GM12878 (cell line): Measurements from ENCODE around the gene ADCY10. TPM values are rescaled to one million over a fixed set of nuclear protein-coding genes. Genes with fewer than 3 reads are reported as not detected.

ENCODE experiments used
- ATAC-seq: fragments of 200-7000 bp; cut with Tn5 transposase; 3 replicates; pipeline ENCODE4 v1.9.1; 2020; ENCODE audit warnings: mild to moderate bottlenecking, moderate library complexity
- BruUV-seq: library from RNA; stranded (reverse); fragments of 400-500 nt; replicated peaks from 2 replicates; lab custom pipeline; 2021; lab: Mats Ljungman, UMichigan
- CTCF ChIA-PET: fragments of 300-600 bp; sonication (Branson Sonifier 250); formaldehyde crosslinking; extraction: SDS; loops from one replicate; lab custom pipeline; 2021; ENCODE audit warnings: inconsistent platforms; lab: Yijun Ruan, JAX
- POLR2A ChIA-PET: fragments of 350-600 bp; formaldehyde crosslinking; extraction: SDS; loops from one replicate; lab custom pipeline; 2021; ENCODE audit warnings: inconsistent platforms; lab: Charles Lee
- RAD21 ChIA-PET: fragments of 300-600 bp; sonication (Branson Sonifier 250); formaldehyde crosslinking; loops from one replicate; lab custom pipeline; 2023; ENCODE audit warnings: antibody characterized with exemption; ENCODE audit not compliant: unreplicated experiment; lab: Charles Lee
- SMC1A ChIA-PET: fragments of 300-600 bp; sonication (Branson Sonifier 250); formaldehyde crosslinking; loops from one replicate; lab custom pipeline; 2023; ENCODE audit not compliant: unreplicated experiment, uncharacterized antibody; lab: Charles Lee
- DNase-seq: peaks from one replicate; pipeline ENCODE4 v3.0.0-alpha.2; 2011; ENCODE audit warnings: low read depth, low spot score
- FAIRE-seq: peaks from 3 replicates; lab custom pipeline; 2011; peaks lifted over from hg19 to GRCh38; lab: Jason Lieb, UNC
- H2AFZ ChIP-seq: 2 replicates; pipeline ENCODE4 v1.6.0; 2011; ENCODE audit warnings: low read depth, low read length, control low read depth; ENCODE audit not compliant: control insufficient read depth
- H3K27ac ChIP-seq: 2 replicates; pipeline ENCODE4 v1.5.1; 2011; ENCODE audit warnings: control low read depth; ENCODE audit not compliant: control insufficient read depth, insufficient read depth
- H3K27me3 ChIP-seq, 2 experiments: replicated peaks in 1 of 2; 2 replicates each; pipeline versions ENCODE4 v1.6.0 to v1.6.1; 2011; ENCODE audit warnings: low read length in 1 of 2; ENCODE audit not compliant: control insufficient read depth in 2 of 2, insufficient read depth in 2 of 2
- H3K36me3 ChIP-seq, 2 experiments: 2 replicates each; pipeline ENCODE4 v1.5.1; 2011; ENCODE audit warnings: low read length in 1 of 2; ENCODE audit not compliant: control insufficient read depth in 2 of 2, insufficient read depth in 2 of 2
- H3K4me1 ChIP-seq: 2 replicates; pipeline ENCODE4 v1.6.1; 2011; ENCODE audit warnings: mild to moderate bottlenecking, low read length, moderate library complexity, mixed read lengths; ENCODE audit not compliant: control insufficient read depth, insufficient read depth
- H3K4me2 ChIP-seq: 2 replicates; pipeline ENCODE4 v1.6.0; 2011; ENCODE audit warnings: control low read depth; ENCODE audit not compliant: control insufficient read depth, insufficient read depth
- H3K4me3 ChIP-seq: fragments of 200-600 bp; sonication (generic); 2 replicates; pipeline ENCODE4 v1.5.1; 2016
- H3K79me2 ChIP-seq: 2 replicates; pipeline ENCODE4 v1.6.0; 2011; ENCODE audit warnings: low read length; ENCODE audit not compliant: control insufficient read depth, insufficient read depth
- H3K9ac ChIP-seq: 2 replicates; pipeline ENCODE4 v1.8.0; 2011; ENCODE audit warnings: low read length, control low read depth, mixed read lengths; ENCODE audit not compliant: control insufficient read depth, insufficient read depth
- H3K9me3 ChIP-seq: replicated peaks from 3 replicates; pipeline ENCODE4 v1.5.1; 2011; ENCODE audit warnings: mild to moderate bottlenecking, low read length; ENCODE audit not compliant: control insufficient read depth, insufficient read depth
- H4K20me1 ChIP-seq: 2 replicates; pipeline ENCODE4 v1.6.0; 2011; ENCODE audit not compliant: control insufficient read depth, insufficient read depth
- CBX3 ChIP-seq: fragments of 200-600 bp; sonication (generic); IDR thresholded peaks from 2 replicates; pipeline ENCODE4 v1.6.1; 2016; ENCODE audit warnings: low read depth, borderline replicate concordance
- CHD4 ChIP-seq: fragments of 200-600 bp; sonication (generic); IDR thresholded peaks from 2 replicates; pipeline ENCODE4 v1.6.1; 2016; ENCODE audit warnings: mild to moderate bottlenecking
- EP300 ChIP-seq, 2 experiments: fragments of 150-350 bp in 1 of 2; IDR thresholded peaks; 2 replicates each; pipeline ENCODE4 v1.6.1; 2011 to 2012; ENCODE audit warnings: low read depth in 2 of 2, low read length in 2 of 2, borderline replicate concordance in 1 of 2, improper control_type of control experiment in 1 of 2, inconsistent platforms in 1 of 2; ENCODE audit not compliant: control insufficient read depth in 1 of 2
- FOS ChIP-seq: IDR thresholded peaks from 3 replicates; pipeline ENCODE4 v1.6.1; 2011; ENCODE audit warnings: borderline replicate concordance; ENCODE audit not compliant: insufficient read length; ENCODE audit errors: extremely low read depth
- GABPA ChIP-seq: IDR thresholded peaks from 2 replicates; pipeline ENCODE4 v1.6.1; 2014; ENCODE audit warnings: antibody characterized with exemption, low read depth, mild to moderate bottlenecking, inconsistent platforms
- IKZF1 ChIP-seq: fragments of 450-650 bp; conservative IDR thresholded peaks from 2 replicates; pipeline ENCODE4 v1.6.1; 2017; ENCODE audit warnings: antibody characterized with exemption, mild to moderate bottlenecking
- IRF5 ChIP-seq: fragments of 450-650 bp; IDR thresholded peaks from 2 replicates; pipeline ENCODE4 v1.6.1; 2017; ENCODE audit warnings: borderline replicate concordance
- JUND ChIP-seq: IDR thresholded peaks from 2 replicates; pipeline ENCODE4 v1.6.1; 2012; ENCODE audit warnings: low read depth, mild to moderate bottlenecking, low read length, improper control_type of control experiment, moderate library complexity
- KAT2A ChIP-seq: conservative IDR thresholded peaks from 2 replicates; pipeline ENCODE4 v1.6.1; 2011; ENCODE audit warnings: low read depth, low read length; ENCODE audit not compliant: control insufficient read depth
- RAD51 ChIP-seq: fragments of 450-650 bp; IDR thresholded peaks from 2 replicates; pipeline ENCODE4 v1.6.1; 2016; ENCODE audit warnings: moderate library complexity, mild to moderate bottlenecking, inconsistent platforms
- SPI1 ChIP-seq: IDR thresholded peaks from 2 replicates; pipeline ENCODE4 v1.6.1; 2011; ENCODE audit warnings: low read depth, mild to moderate bottlenecking, low read length, moderate library complexity, borderline replicate concordance; ENCODE audit not compliant: insufficient read depth
- TCF12 ChIP-seq: IDR thresholded peaks from 2 replicates; pipeline ENCODE4 v1.6.1; 2011; ENCODE audit warnings: low read depth, mild to moderate bottlenecking, low read length
- ZSCAN29 ChIP-seq: fragments of 450-650 bp; IDR thresholded peaks from 2 replicates; pipeline ENCODE4 v1.6.1; 2017; ENCODE audit warnings: mild to moderate bottlenecking, moderate library complexity
- WGBS: methylation state at CpG from one replicate; pipeline ENCODE4 v1.1.6; 2016; ENCODE audit warnings: low lambda C conversion rate; ENCODE audit not compliant: insufficient replicate concordance, insufficient coverage; ENCODE audit errors: missing lambda C conversion rate; 5-methylcytosine and 5-hydroxymethylcytosine counted together
- in situ Hi-C: fragments of 300-500 bp; cut with MboI; formaldehyde crosslinking; loops from 9 replicates; pipeline ENCODE4 v1.14.3; 2018; ENCODE audit warnings: mixed read lengths
- intact Hi-C: fragments of 100-400 bp; cut with micrococcal nuclease; formaldehyde crosslinking; loops from one replicate; pipeline ENCODE4 v1.14.2; 2022; ENCODE audit not compliant: unreplicated experiment
- polyA plus RNA-seq, 11 experiments: library from polyadenylated mRNA; depleted of rRNA in 4 of 11; unstranded in 6 of 11; stranded (reverse) in 5 of 11; fragments of >200 nt; fragmentation: Nextera tagmentation in 4 of 11; fragmentation: Illumina TruSeq in 1 of 11; extraction: Ambion mirVana in 4 of 11; extraction: Trizol in 1 of 11; gene quantifications; 1 replicate in 1 of 11; 2 replicates in 10 of 11; pipeline versions ENCODE4 v1.2.1 to v1.2.3, GENCODE V29; 2011 to 2016; ENCODE audit warnings: inconsistent platforms in 2 of 11, missing spikeins in 2 of 11, low read depth in 1 of 11
- total RNA-seq, 4 experiments: library from RNA; depleted of rRNA in 3 of 4; stranded (reverse); fragments of >200 nt in 3 of 4; fragmentation: Illumina TruSeq in 1 of 4; extraction: Trizol in 1 of 4; gene quantifications; 2 replicates each; pipeline versions ENCODE4 v1.2.1 to v1.2.3, GENCODE V29; 2013 to 2021

The ADCY10 gene
- total and polyA plus RNA-seq, 10 of the 15 experiments (the other 5 are each of a cell fraction or from before 2014, with no cell fraction given): 0.13 to 0.22 TPM; not detected in 8

- Histone ChIP-seq H3K36me3 (peaks cover 19 to 42% of the 10 kb centered on the region in 2 experiments), H3K9me3 (no peaks in the 10 kb centered on the region), H3K27ac (no peak overlapping the region), H3K27me3 (no peaks in the 10 kb centered on the region), H4K20me1 (no peaks in the 10 kb centered on the region), H3K4me2 (no peak overlapping the region), H2AFZ (no peak overlapping the region), H3K9ac (no peak overlapping the region), H3K4me3 (no peak overlapping the region), H3K4me1 (no peaks in the 10 kb centered on the region), H3K79me2 (no peaks in the 10 kb centered on the region)
- TF ChIP-seq IKZF1 (no peak), IRF5 (no peak), GABPA (no peak)
- ChIA-PET POLR2A (no interaction called here), SMC1A (interaction anchor here (0.9 to 1.2 kb wide), 3 partner anchors 10 to 56 kb away, joined by 3 read pairs; no protein-coding TSS in a partner anchor), CTCF (interaction anchor here (0.6 kb wide), 1 partner anchor 209 kb away, joined by 3 read pairs; no protein-coding TSS in a partner anchor), RAD21 (no interaction called here)
- in situ Hi-C loops: no loop called here
- no peak for ATAC-seq
- 100% methylated on average over 2 of the region's 2 CpGs for WGBS
- no peak for DNase-seq
- FAIRE-seq: no peak
- intact Hi-C loops: no loop called here
- no TSS peak for BruUV-seq
Observed at GRCh38 chr1:167773516-167773915, 140.4 kb downstream of the ADCY10 start.

GRCh38 chr1:167772436-167772835 lies 141.5 kb downstream of the ADCY10 start:
- H3K4me2 ChIP-seq: no peak overlapping the region
- no peaks in the 10 kb centered on the region for H4K20me1 ChIP-seq
- DNase-seq (no peak), FAIRE-seq (no peak)
- H3K27me3 ChIP-seq: no peaks in the 10 kb centered on the region
- H3K36me3 ChIP-seq: peaks cover 18 to 41% of the 10 kb centered on the region in 2 experiments
- ChIA-PET RAD21 (no interaction called here), SMC1A (interaction anchor here (0.8 kb wide), 1 partner anchor 10 kb away, joined by 3 read pairs; no protein-coding TSS in a partner anchor)
- no peak for TF ChIP-seq EP300 (IDR thresholded peaks at IDR 0.05; ENCODE audit: borderline replicate concordance in 1 of 2, control insufficient read depth in 1 of 2, low read depth in 2 of 2, low read length in 2 of 2)
- TF ChIP-seq JUND: no peak
- no peak for TF ChIP-seq CBX3
- TF ChIP-seq IKZF1: no peak
- TF ChIP-seq ZSCAN29: no peak
- no peak for TF ChIP-seq SPI1
- TF ChIP-seq RAD51: no peak
- TF ChIP-seq FOS: no peak
- no peak for TF ChIP-seq CHD4
- TF ChIP-seq KAT2A: no peak
- no peak for TF ChIP-seq TCF12
- TF ChIP-seq, all 136 proteins: peak for 0
- no TSS peak for BruUV-seq
- ChIA-PET POLR2A (no interaction called here), CTCF (no interaction called here)
- Histone ChIP-seq H3K4me3 (no peak overlapping the region), H2AFZ (no peak overlapping the region), H3K4me1 (no peaks in the 10 kb centered on the region), H3K27ac (no peak overlapping the region), H3K9ac (no peak overlapping the region), H3K79me2 (no peaks in the 10 kb centered on the region), H3K9me3 (no peaks in the 10 kb centered on the region)
- intact Hi-C loops (no loop called here), in situ Hi-C loops (no loop called here)
- 95% methylated on average over 4 of the region's 4 CpGs for WGBS
- no peak for ATAC-seq
